ENCODE data around the gene SLC8A1.

GRCh38 chr2:40213071-40213470 is 238.8 kb downstream of the SLC8A1 start:
- peak; percentile 33; the same call in 1 of the 2 replicates for TF ChIP-seq CTCF (conservative IDR thresholded peaks at IDR 0.05; ENCODE audit: low read depth, low read length)
- no peak for TF ChIP-seq EZH2 (IDR thresholded peaks at IDR 0.05; ENCODE audit: borderline replicate concordance, low read depth, low read length, poor library complexity, severe bottlenecking)
